GM18498 (cell line): ENCODE data around the gene ATF7.

Experiments used
- ATAC-seq: cut with Tn5 transposase; IDR thresholded peaks from one replicate; pipeline ENCODE4 v1.9.1; 2021; ENCODE audit warnings: mild to moderate bottlenecking, moderate library complexity; ENCODE audit not compliant: unreplicated experiment

ATF7 gene

GRCh38 chr12:53464685-53465418 is 161.3 kb downstream of the ATF7 start:
- ATAC-seq = no peak

- no peak for ATAC-seq
These were observed 162.2 kb downstream of the ATF7 start for GRCh38 chr12:53463802-53464560.

- no peak for ATAC-seq
These were observed 163.2 kb downstream of the ATF7 start for GRCh38 chr12:53462935-53463334.

GRCh38 chr12:53461591-53461990 is 164.6 kb downstream of the ATF7 start:
- ATAC-seq = no peak

GRCh38 chr12:53461059-53461458 is 165.1 kb downstream of the ATF7 start:
- ATAC-seq = no peak

- no peak for ATAC-seq
These were observed 167.1 kb downstream of the ATF7 start for GRCh38 chr12:53459097-53459496.
